Sigmoid colon (tissue), 4 donors: ENCODE results near the gene ARHGAP12.

Source experiments
- EP300 ChIP-seq, 4 donors: sonication (generic); formaldehyde crosslinking; IDR thresholded peaks; one replicate each; pipeline ENCODE4 v1.6.1; 2017; ENCODE audit warnings: antibody characterized with exemption in 4 of 4
- TF ChIP-seq, protein P1 (sequence below), 4 experiments: fragments of 450-650 bp in 3 of 4; fragments of 200-600 bp in 1 of 4; IDR thresholded peaks; one replicate each; pipeline ENCODE4 v1.5.1; 2016 to 2019; ENCODE audit warnings: antibody characterized with exemption in 4 of 4, mild to moderate bottlenecking in 3 of 4, moderate library complexity in 2 of 4

DNA sequence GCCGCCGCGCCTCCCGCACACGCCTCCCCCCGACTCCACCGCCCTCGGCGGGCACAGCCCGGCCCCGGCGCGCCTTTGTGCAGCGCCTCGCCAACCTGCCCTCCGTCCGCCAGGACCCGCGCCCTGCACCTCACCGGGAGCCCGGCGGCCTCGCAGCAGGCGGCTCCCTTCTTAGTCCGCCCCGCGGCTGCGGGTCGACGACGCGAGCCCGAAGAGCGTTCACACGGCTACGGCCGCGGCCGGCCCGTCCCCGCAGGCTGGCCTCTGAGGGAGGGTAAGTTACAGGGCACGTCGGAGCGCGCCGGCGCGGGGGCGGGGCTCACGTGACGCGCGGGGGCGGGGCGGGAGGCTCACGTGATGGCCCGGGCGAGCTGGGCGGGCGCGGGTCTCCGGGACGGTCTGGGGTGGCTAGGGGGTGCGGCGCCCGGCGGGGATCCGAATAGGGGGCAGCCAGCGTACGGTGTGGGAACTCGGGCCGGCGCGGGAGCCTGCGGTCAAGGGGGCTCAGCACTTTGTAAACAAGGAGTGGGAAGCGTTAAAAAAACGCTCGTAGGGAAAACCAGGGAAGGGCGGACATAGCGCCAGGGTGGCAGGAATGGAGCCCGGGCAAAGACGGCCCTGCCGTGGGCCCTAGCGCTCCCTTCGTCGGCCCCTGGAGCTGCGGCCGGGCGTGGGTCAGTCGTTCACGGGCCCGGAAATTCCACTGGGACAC is at the start of gene ARHGAP12:
- no peak for TF ChIP-seq EP300 (IDR thresholded peaks at IDR 0.05)
- TF ChIP-seq, protein P1, sequence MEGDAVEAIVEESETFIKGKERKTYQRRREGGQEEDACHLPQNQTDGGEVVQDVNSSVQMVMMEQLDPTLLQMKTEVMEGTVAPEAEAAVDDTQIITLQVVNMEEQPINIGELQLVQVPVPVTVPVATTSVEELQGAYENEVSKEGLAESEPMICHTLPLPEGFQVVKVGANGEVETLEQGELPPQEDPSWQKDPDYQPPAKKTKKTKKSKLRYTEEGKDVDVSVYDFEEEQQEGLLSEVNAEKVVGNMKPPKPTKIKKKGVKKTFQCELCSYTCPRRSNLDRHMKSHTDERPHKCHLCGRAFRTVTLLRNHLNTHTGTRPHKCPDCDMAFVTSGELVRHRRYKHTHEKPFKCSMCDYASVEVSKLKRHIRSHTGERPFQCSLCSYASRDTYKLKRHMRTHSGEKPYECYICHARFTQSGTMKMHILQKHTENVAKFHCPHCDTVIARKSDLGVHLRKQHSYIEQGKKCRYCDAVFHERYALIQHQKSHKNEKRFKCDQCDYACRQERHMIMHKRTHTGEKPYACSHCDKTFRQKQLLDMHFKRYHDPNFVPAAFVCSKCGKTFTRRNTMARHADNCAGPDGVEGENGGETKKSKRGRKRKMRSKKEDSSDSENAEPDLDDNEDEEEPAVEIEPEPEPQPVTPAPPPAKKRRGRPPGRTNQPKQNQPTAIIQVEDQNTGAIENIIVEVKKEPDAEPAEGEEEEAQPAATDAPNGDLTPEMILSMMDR (IDR thresholded peaks at IDR 0.05), result no peak
